Measurements from ENCODE around the gene PPTC7. TPM values are rescaled to one million over a fixed set of nuclear protein-coding genes. Genes with fewer than 3 reads are reported as not detected.
"Not testable (repeated sequence)": the region's sequence is repeated elsewhere in the genome, so short reads cannot be mapped to it uniquely, and the experiment has no call there.

The PPTC7 gene
- total RNA-seq, 1 donor from 2014 or later, result 11.5 TPM

GRCh38 chr12:110564471-110564991, 18.6 kb downstream of the PPTC7 start:
- TF ChIP-seq, protein P1, sequence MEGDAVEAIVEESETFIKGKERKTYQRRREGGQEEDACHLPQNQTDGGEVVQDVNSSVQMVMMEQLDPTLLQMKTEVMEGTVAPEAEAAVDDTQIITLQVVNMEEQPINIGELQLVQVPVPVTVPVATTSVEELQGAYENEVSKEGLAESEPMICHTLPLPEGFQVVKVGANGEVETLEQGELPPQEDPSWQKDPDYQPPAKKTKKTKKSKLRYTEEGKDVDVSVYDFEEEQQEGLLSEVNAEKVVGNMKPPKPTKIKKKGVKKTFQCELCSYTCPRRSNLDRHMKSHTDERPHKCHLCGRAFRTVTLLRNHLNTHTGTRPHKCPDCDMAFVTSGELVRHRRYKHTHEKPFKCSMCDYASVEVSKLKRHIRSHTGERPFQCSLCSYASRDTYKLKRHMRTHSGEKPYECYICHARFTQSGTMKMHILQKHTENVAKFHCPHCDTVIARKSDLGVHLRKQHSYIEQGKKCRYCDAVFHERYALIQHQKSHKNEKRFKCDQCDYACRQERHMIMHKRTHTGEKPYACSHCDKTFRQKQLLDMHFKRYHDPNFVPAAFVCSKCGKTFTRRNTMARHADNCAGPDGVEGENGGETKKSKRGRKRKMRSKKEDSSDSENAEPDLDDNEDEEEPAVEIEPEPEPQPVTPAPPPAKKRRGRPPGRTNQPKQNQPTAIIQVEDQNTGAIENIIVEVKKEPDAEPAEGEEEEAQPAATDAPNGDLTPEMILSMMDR (IDR thresholded peaks at IDR 0.05; ENCODE audit: insufficient read depth, low read length, poor library complexity, severe bottlenecking), result no peak
- no peak for DNase-seq (ENCODE audit: low read depth)
- no peaks in the 10 kb centered on the region for H3K27me3 ChIP-seq (ENCODE audit: control insufficient read depth, insufficient read depth, low read length)
- H3K4me3 ChIP-seq (ENCODE audit: low read depth, low read length), result no peak overlapping the region
- H3K36me3 ChIP-seq (ENCODE audit: control insufficient read depth, insufficient read depth, low read length), result no peaks in the 10 kb centered on the region

DNA sequence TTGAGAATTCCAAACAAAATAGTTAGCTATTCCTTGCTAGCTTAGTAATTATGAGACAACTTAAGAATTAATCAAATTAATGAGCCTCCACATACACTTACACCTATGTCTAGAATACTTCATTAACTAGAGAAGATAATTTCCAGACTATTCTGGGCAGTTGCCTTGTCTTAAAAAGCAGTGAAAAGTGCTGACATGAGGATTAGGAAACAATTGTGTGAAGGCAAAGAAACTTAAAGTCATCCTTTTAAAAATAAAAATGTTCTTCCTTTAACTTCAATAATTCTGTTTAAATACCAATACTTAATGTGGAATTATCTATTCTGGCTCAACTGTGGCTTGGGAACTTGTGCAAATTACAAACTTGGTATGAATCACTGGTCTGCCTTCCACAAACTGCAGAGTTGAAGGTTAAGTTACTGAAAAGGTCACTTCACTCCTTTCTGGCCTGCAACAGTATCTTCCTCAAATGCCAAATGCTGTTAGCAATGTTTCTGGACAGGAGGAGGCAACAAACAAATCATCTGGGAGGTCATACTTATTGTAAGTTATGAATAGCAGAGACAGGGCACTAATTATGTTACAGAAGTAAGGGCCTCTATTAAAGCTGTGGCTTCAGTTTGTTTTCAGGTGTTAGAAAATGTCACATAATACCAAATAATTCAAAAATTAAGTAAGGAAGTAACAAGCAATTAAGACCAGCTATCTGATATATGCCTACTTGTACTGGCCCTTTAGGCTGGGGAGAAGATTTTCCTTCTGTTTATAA, 19.2 kb downstream of the PPTC7 start:
- H3K36me3 ChIP-seq (ENCODE audit: control insufficient read depth, insufficient read depth, low read length), result no peaks in the 10 kb centered on the region
- TF ChIP-seq, protein P1 (IDR thresholded peaks at IDR 0.05; ENCODE audit: insufficient read depth, low read length, poor library complexity, severe bottlenecking), result no peak
- no peaks in the 10 kb centered on the region for H3K27me3 ChIP-seq (ENCODE audit: control insufficient read depth, insufficient read depth, low read length)
- no peak for DNase-seq (ENCODE audit: low read depth)
- no peak overlapping the region for H3K4me3 ChIP-seq (ENCODE audit: low read depth, low read length)

DNA sequence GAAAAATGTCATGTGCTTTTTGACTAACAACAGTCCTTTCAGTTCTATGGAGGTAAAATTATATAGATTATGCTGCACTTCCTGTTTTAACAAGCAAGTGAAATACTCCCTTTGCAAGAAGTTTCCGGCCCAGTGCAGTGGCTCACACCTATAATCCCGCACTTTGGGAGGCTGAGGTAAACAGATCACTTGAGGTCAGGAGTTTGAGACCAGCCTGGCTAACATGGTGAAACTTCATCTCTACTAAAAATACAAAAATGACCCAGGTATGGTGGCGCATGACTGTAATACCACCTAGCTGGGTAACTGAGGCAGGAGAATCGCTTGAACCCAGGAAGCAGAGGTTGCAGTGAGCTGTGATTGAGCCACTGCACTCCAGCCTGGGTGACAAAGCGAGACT, 20.7 kb downstream of the PPTC7 start:
- DNase-seq (ENCODE audit: low read depth); H3K4me3 ChIP-seq (ENCODE audit: low read depth, low read length); H3K27me3 ChIP-seq (ENCODE audit: control insufficient read depth, insufficient read depth, low read length); H3K36me3 ChIP-seq (ENCODE audit: control insufficient read depth, insufficient read depth, low read length): not testable (repeated sequence)

GRCh38 chr12:110561471-110562201, 21.5 kb downstream of the PPTC7 start:
- Histone ChIP-seq H3K4me3 (ENCODE audit: low read depth, low read length) (no peak overlapping the region), H3K27me3 (ENCODE audit: control insufficient read depth, insufficient read depth, low read length) (no peaks in the 10 kb centered on the region), H3K36me3 (ENCODE audit: control insufficient read depth, insufficient read depth, low read length) (no peaks in the 10 kb centered on the region)
- TF ChIP-seq, protein P1 (IDR thresholded peaks at IDR 0.05; ENCODE audit: insufficient read depth, low read length, poor library complexity, severe bottlenecking), result no peak
- DNase-seq (ENCODE audit: low read depth), result no peak

GRCh38 chr12:110560946-110561345, 22.2 kb downstream of the PPTC7 start:
- Histone ChIP-seq H3K36me3 (ENCODE audit: control insufficient read depth, insufficient read depth, low read length) (no peaks in the 10 kb centered on the region), H3K27me3 (ENCODE audit: control insufficient read depth, insufficient read depth, low read length) (no peaks in the 10 kb centered on the region), H3K4me3 (ENCODE audit: low read depth, low read length) (no peak overlapping the region)
- DNase-seq (ENCODE audit: low read depth), result no peak
- TF ChIP-seq, protein P1 (IDR thresholded peaks at IDR 0.05; ENCODE audit: insufficient read depth, low read length, poor library complexity, severe bottlenecking), result no peak

DNA sequence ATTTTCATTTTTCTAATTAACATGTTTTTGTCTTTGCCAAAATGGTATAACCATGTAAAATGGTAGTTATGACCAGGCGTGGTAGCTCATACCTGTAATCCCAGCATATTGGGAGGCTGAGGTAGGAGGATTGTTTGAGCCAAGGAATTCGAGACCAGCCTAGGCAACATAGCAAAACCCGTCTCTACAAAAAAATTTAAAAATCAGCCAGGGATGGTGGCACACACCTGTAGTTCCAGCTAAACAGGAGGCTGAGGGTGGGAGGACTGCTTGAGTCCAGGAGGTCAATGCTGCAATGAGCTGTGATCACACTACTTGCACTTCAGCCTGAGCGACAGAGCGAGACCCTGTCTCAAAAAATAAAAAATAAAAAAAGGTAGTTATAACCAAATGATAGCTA, 23.1 kb downstream of the PPTC7 start:
- TF ChIP-seq, protein P1 (IDR thresholded peaks at IDR 0.05; ENCODE audit: insufficient read depth, low read length, poor library complexity, severe bottlenecking), result no peak
- Histone ChIP-seq H3K36me3 (ENCODE audit: control insufficient read depth, insufficient read depth, low read length) (no peaks in the 10 kb centered on the region), H3K27me3 (ENCODE audit: control insufficient read depth, insufficient read depth, low read length) (no peaks in the 10 kb centered on the region), H3K4me3 (ENCODE audit: low read depth, low read length) (no peak overlapping the region)
- no peak for DNase-seq (ENCODE audit: low read depth)

DNA sequence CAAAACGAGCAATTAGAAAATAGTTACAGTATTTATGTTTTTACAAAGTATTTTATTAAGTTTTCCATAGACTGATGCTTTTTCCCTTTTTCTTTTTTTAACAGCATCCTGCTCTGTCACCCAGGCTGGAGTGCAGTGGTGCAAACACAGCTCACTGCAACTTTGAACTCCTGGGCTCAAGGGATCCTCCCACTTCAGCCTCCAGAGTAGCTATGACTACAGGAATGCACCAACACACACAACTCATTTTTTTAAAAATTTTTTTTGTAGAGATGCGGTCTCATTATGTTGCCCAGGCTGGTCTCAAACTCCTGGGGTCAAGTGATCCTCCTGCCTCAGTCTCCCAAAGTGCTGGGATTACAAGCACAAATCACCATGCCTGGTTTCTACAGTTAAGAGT, 24.2 kb downstream of the PPTC7 start:
- not testable (repeated sequence) for DNase-seq (ENCODE audit: low read depth); H3K36me3 ChIP-seq (ENCODE audit: control insufficient read depth, insufficient read depth, low read length); H3K4me3 ChIP-seq (ENCODE audit: low read depth, low read length); H3K27me3 ChIP-seq (ENCODE audit: control insufficient read depth, insufficient read depth, low read length)

Measured in kidney epithelial cell (primary cell).